Cerebellar nuclear complex (tissue), 1 donor: Measurements from ENCODE around the gene PPP1R1C.
"Not testable (repeated sequence)": the region's sequence is repeated elsewhere in the genome, so short reads cannot be mapped to it uniquely, and the experiment has no call there.

Experiments used
- DNase-seq, 2 experiments: peaks; one replicate each; lab custom pipeline; 2025; lab: John Stamatoyannopoulos, UW

The PPP1R1C gene

DNA sequence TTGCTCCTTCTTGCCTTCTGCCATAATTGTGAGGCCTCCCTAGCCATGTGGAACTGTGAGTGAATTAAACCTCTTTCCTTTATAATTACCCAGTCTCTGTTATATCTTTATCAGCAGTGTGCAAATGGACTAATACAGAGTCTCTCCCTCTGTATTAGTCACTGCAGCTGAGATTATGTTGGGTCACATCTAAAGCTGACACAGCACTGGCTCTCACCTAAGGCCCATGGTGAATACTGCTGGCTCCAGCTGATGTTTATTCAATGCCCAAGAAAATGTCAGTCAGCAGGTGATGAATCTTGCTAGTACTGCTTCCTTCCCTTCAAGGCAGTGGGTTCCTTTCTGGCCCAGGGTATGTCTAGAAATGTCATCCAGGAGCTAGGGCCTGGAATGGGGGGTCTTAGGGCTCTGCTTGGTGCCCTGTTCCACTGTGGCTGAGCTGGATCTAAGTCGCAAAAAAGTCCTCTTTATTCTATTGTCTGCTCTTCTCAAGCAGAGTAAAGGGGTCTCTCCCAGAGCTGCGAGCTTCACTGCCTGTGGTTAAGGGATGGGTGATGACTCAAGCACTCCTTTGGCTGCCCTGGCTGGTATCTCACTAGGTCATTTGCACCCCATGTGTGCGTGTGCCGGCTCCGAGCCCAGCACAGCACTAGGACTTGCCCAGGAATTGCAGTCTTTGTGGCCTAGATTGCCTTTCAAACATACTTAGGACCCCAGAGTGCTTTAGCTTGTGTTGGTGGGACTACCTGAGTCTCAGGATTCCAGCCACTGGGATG, 29.9 kb downstream of the PPP1R1C start:
- no peak for DNase-seq

DNA sequence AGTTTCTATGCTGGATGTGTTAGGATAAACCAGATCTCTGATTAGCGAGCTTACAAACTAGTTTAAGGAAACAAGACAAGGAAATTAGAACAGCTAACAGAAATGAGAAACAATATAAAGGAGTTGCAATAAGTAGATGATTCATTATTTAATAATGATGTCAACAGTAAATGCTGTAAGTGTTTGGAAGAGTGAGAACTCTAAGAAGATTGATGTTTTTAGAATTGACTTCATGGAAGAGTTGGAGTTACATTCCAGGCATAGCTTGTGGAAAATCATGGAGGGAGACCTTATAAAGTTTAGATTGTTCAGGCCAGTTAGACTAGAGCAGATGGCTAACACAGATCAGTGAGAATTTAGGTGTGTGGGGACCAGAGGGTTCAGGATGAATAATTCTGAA, 32.6 kb downstream of the PPP1R1C start:
- DNase-seq, result no peak

DNA sequence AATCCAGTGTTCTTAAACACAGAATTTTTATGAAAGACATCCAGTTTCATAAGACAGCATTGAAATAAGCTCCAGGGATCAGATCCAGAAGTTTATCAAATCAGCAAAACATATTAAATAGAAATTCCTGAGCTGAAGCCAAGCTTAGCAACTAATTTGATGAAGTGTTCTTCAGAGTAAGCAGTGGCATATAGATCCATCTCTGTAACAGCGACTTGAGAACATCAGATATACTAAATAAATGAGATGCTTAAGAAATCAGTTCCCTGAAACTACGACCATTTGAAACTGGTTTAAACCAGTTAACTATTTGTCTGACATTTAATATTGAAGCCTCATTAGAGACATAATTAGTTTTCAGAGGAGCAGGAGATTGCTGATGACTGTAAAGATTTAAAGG, 34.1 kb downstream of the PPP1R1C start:
- no peak for DNase-seq

DNA sequence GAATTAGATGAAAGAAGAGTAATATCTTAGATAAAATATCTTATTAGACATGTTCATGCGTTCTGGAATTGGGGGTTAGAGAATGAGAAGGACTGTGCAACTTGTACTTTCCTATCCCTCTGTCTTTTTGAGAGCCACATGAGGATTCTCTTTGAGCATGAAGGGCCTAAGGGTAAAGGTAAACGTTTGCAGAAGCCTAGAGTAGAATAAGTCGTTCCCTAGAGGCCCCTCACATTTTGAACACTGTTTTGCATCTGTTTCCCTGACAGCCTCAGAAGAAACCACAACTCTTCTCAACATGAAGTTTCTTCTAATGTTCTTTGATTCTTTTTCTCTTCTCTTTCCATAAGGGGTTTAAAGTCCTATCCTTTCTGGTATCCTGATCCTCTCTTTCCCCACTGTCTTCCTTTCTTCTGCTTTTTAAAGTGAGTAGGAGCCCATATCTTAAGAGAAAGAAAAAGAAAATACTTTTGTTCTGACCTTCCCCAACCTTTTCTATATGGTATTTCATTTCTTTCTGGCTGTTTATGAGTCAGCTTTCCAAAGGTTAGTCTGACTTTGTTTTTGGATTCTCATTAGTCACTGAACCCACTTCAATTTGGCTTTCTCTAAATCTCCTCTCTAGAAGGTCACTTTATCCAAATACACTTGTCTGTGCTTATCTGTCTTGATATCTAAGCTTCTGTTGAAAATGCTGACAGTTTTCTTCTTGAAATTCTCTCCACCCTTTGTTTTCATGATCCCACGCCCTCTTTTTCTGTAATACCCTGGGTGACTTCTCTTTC, 34.8 kb downstream of the PPP1R1C start:
- DNase-seq, result no peak

DNA sequence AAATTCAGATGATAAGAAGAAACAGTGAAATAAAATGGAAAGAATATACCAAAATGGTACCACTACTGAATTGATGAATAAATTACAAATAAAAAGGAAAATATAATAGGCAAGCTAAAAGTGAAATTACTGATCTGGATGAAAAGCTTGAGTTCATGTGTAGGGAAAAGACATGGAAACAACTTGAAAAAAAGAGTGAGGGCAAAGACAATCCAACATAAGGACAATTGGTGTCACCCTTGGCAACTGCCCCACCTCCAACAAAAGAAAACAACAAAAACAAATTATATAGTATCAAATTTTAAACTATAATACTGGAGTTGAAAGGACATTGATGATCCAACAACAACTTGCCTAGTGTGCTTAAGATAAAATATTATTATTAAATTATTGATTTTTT, 37.6 kb downstream of the PPP1R1C start:
- no peak for DNase-seq

DNA sequence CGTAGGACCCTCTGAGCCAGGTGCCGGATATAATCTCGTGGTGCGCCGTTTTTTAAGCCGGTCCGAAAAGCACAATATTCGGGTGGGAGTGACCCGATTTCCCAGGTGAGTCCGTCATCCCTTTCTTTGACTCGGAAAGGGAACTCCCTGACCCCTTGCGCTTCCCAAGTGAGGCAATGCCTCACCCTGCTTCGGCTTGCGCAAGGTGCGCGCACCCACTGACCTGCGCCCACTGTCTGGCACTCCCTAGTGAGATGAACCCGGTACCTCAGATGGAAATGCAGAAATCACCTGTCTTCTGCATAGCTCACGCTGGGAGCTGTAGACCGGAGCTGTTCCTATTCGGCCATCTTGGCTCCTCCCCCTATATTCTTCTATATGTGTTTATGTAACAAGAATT, 45.2 kb downstream of the PPP1R1C start:
- DNase-seq, result not testable (repeated sequence)

DNA sequence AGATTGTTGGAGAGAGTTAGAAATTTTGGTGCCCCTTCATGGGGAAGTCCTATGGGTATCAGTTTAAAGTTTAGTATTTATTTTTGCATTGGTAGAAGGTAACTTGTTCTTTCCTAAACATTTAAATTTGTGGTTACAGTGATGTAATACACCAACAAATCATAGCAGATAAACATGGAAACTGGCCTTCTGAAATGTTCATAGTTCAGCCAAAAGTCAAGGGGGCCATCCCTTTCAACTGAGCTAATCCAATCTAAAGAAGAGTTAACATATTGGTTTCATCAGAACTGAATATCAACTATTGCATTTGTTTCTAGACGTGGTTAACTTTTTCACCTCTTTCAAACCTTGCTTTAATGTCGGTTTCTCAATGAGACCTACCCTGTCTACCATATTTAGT, 46.3 kb downstream of the PPP1R1C start:
- DNase-seq, result no peak

DNA sequence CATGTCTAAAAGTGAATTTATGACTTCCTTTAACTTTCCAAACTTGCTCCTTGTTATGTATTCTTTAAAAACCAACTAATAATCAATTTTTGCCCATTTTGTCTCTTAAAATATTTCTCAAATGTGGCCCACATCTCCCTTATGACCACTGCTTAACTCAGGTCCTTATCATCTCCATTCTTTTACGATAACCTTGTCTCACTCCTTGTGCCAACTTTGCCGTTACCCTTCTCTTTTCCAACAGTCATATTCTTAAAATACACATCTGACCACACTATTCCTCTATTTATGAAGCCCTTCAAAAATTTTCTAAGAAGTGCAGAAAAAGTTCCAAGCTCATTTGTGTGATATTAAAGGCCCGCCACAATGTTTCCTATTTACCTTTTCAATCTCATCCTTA, 47.8 kb downstream of the PPP1R1C start:
- no peak for DNase-seq

DNA sequence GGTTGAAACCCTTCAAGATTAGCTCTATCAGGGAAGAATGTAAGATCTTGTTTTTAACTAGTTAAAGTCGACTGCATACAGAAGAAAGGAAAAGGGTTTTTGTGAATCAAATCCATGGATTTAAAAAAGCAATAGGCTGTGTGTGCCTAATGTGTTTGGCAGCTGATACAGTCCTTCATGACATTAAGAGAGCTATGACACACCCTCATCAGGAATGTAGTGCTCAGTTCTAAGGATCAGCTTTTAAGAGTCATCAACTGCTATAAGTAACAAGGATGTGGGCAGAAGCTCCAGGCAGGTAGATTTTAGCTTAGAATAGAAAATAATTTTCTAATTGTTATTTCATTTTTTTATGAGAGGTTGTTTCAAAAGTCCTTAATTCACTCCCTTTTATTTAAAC, 52.9 kb downstream of the PPP1R1C start:
- no peak for DNase-seq

DNA sequence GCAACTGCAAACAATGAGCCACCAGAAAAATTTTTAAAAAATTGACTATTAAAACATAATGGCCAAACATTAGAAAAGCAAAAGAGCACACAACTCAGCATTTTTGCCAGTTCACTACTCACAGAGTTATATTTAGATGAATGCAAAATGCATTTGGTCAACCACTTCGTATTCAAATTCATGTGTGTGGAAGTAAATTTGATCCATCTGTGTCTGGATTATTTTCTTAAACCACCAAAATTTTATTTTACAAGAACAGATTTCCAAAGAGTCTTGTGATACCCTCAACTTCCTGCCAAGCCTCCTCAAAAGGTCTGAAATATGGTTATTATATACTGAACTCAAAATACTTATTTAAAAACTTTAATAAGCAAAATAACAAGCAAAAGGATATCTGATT, 57.4 kb downstream of the PPP1R1C start:
- DNase-seq, result no peak

DNA sequence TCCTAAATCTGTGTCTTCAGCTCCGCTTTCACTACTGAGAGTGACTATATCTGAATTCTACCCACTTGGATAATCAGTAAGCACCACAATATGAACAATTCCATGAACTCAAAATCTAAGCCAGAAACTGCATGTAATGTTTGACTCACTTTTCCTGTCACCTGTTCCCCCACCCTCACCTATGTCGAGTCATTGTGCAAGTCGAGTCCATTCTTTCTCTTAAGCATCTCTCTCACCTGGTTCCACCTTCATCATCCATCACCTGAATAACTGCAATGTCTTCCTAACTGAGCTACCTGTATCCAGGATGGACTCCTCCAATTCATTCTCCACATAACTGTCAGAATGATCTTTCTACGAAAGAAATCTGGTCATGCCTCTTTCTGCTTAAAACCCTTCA, 58.2 kb downstream of the PPP1R1C start:
- no peak for DNase-seq

DNA sequence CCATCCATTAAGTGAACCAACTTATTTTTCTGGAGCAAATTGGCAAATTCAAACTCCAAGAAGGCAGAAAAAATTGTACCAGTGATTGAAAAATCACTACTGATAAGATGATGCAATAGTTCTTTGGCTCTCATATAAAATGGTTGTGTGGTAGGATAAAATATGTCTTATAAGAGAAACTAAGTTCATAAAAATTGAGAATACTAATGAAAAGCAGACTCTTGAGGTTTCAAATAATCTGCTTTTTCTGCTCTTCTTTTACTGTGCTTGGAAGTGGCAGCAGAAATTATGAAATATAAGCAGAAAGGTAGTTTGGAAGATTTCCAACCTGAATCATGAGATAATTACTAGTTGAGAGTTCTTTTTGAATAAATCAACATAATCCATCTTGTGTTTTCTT, 61.9 kb downstream of the PPP1R1C start:
- DNase-seq, result no peak

DNA sequence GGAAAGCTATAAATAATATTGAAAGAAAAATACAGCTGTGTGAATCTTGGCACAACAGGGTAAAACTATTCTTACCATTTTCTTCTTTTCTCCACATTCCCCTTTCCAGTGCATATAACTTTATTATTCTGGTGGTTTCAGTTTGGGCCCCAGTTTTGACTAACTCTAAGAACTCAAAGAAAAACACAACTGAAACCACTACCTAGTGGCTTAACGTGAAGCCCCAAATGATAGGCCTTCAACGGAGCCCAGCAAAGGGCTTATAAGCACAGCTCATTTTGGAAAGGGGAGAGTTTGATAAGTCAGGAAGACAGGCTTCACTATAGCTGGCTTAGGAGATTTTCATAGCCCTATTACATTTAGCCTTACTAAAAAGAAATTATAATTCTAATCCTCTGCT, 62.4 kb downstream of the PPP1R1C start:
- no peak for DNase-seq

DNA sequence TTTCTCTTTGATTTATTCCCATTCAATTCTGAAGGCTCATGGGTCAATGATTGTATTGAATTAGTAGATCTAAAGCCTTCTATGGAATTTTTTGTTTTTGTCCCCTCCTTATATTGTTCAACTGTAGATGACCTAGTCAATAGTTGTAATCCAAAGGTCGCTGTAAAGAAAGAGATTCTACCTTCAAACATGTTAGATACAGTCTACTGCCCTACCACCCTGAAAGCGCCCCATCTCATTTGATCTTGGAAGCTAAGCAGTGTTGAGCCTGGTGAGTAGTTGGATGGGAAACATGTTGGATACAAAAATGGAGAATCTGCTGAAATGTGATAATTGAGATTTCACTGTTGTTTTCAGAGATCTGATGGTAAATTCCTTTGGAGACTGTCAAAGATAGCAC, 63.0 kb downstream of the PPP1R1C start:
- no peak for DNase-seq

DNA sequence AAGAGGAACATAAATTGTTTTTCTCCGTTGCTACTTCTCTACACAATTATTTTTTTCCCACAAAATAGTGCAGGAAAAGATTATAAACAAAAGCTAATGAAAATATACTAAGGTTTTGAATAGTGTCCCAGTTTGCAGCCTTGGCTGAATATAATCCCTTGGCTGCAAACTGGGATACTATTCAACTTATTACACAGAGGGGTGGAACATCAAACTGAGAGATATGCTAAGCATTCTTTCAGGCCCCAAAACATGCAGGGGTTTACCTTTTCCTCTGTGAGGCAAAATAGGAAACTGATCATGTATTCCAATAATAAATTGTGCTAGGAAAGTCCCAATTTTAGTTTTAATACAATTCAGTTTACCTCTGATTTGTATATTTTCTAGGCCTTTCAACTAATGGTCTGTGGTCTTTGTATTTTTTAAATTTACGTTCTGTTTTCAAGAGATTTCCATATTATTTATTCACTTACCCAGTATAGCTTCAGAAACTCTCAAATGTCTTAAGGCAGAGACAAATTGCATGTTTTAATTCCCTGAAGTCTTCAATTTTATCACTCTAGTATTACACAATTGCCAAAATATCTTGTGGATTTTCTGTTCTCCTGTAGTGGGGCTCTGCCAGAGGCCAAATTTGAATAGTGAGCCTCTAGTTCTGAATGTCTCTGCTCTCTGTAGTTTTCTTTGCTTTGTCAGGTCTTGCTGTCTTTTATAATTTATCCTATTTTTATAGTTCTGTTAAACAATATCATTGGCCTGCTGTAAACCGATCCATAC, 63.9 kb downstream of the PPP1R1C start:
- DNase-seq, result no peak

DNA sequence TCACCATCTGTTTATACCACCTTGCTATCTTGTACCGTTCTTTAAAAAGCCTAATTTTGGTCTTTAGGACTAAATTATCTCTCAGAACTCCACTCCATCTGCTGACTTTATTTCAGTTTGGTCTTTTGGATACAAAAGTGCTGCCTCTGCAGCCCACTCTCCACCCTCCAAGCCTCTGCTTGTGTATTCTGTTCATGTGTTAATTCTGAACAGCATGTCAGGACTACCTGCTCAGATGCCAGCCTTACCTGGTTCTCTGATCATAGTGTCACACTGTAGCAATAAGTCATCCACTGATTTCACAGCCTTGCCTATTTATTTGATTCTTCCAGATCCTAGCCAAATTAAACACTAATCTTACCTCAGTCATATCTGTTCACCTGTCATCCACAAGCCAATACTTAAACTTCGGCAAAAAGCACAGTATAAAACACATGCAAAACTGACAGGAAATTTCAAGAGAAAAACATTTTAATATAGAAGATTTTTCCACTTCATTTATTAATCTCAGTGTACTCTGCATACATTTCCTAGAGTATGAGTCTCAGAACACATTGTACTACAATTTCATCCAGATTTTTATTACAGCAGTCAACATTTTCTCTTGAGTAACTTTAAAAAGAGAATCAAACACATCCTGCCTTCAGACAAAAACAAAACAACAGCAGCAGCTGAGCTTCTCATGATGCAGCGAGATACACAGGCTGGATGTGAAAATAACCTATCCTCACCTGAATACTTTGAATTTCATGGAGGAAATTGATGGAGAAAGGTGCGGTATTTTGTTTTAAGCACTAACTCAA, 64.9 kb downstream of the PPP1R1C start:
- no peak for DNase-seq

DNA sequence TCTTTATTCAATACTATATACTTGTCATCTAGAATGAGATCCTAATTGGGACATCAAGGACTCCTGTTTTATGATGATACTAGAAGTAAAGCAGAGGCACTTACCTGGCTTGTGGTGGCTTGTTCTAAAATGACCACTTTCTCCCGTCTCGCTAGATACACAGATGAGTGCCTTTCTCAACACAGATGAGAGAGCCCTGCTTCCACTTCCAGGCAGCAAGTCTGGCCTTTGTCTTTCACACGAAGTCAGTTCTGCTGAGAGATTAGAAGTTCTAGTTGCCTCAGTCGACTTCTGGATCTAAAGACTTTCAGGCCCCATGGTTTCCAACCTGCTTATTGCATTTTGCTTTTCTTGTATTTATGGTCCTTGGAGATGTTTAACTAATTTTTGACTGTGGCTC, 70.3 kb downstream of the PPP1R1C start:
- no peak for DNase-seq

DNA sequence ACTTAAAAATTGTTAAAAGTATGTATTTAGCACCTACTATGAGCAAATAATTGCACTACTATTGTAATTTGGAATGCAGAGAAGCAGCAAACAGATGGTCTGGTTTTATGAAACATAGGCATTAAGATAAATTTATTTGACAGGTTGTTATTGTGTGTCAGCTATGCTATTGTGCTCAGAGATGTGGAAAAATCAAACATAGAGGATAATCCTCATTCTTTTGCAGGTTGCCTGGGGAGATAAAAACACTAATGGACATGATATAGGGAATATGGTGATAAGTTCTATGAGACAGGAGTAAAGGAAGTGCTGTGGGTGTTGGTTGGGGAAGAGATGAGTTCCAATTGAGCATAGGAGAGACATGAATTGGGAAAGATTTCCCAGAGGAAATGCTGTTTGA, 71.3 kb downstream of the PPP1R1C start:
- DNase-seq, result no peak

DNA sequence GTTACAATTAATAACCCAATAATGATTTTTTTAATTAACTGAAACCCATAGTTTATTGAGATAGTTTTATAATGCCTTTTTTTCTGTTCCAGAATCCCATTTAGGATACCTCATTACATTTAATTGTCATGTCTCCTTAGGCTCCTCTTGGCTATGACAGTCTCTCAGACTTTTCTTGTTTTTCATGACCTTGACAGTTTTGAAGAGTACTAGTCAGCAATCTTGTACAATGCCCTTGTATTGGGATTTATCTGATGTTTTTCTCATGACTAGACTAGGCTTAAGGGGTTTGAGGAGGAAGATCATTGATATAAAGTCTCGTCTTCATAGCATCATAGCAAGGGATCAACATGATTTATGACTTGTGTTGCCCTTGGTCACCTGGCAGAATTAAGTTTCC, 72.4 kb downstream of the PPP1R1C start:
- DNase-seq, result no peak

DNA sequence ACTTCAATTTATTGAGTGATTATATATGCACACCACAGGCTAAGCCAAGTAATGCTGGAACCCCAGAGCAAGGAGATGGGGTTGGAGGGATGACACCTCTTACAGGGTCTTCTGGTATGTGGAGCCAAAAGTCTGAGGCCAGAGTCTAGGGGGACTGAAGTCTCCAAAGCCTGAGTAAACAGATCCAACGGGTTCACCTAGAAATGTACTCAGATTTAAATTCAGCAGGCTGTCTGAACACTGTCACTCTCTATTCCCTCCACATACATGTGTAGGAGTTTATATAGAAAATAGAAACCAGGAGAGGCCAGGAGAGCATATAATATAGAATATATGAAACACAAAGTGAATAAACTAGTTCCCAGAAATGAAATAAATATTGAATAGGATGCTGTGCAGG, 76.1 kb downstream of the PPP1R1C start:
- DNase-seq, result no peak

DNA sequence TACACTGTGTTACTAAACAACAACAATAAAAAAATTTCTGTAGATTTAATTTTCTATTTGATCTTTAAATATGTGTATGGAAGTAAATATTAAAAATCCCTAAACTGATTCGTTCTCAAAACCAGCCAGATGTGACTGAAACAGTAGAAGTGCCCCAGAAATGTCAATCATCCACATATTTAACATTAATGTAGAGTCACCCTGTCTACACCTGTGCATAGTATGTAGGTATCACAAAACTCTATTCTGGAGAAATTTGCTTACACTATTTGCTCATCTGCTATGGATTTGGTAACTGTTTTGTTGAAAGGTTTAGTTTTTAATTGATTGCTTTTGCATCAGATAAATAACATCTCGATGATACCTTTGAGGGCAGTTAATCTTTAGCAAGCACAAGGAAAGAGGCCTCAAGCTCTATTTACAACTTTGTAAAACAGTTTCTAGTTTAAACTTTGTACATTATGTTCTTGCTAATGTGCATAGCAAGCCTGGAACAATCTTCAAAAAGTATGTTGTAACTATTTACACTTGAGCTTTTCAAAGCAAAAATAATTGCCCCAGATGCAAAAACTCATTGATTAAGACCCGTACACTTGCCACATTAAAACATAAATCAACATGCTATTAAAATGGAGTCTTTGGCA, 76.8 kb downstream of the PPP1R1C start:
- DNase-seq, result no peak
